Measurements from ENCODE around the gene TMC5. TPM values are rescaled to one million over a fixed set of nuclear protein-coding genes. Genes with fewer than 3 reads are reported as not detected.

TMC5 gene
- total RNA-seq, 1 experiment from 2014 or later, result not detected

DNA sequence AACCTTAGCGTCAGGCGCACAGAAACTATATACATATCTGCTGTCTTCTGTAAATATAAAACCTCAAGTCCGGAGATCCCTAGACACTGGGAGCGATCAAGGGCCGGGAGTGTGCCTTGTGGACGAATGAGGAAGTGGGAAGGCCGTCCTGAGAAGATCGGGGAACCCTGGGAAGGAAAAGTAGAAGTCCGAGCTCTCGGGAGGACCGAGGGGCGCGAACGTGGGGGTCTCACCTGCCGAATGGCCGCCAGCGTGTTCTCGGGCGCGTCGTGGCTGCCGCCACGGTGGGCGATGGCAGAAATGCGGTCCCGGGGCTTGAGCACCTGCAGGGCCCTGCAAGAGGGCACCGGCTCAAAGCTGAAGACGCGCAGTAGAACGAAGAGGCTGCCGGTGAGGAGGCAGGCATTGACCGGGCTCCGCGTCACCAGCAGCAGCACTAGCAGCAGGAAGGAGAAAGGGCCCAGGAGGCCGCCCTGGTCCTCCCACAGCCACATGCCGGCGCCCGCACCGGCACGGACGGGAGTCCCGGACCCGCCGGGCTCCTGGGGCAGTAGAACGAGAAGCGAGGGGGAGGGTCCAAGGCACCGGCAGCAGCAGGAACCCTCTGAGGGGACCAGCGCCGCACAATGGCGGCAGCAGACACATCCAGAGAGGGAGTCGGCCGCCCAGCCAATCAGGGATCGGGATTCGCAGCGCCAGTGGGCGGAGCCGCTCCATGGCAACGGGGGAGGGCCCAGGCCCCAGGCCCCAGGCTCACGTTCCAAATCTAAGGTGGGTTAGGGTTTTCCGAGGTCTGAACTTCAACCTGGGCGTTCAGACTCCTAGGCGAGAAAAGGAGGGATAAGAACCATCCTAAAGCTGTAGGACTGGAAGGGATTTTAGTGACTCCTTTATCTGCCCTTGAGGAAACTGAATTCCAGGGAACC, 104.1 kb downstream of the TMC5 start, which contains the start of gene GDE1:
TSS of gene GDE1 (minus strand) at position 628 of the 926 bp plus-strand sequence. CDS start at position 494, 134 bp downstream.
- Histone ChIP-seq H3K9me3 (replicated peaks) (no peaks in the 10 kb centered on the region), H3K4me3 (peak within 1 kb of the TSS; percentile 72), H3K27me3 (no peaks in the 10 kb centered on the region), H3K36me3 (no peaks in the 10 kb centered on the region), H3K4me1 (no peaks in the 10 kb centered on the region), H3K27ac (no peak within 1 kb of the TSS; the same call in 1 of the 2 replicates)
- DNase-seq, result peak; percentile 89 to 92

GRCh38 chr16:19522397-19522732, 104.7 kb downstream of the TMC5 start:
- Histone ChIP-seq H3K9me3 (replicated peaks) (no peaks in the 10 kb centered on the region), H3K4me3 (peak overlapping the region; percentile 72), H3K27me3 (no peaks in the 10 kb centered on the region), H3K27ac (no peak overlapping the region), H3K4me1 (no peaks in the 10 kb centered on the region), H3K36me3 (no peaks in the 10 kb centered on the region)
- DNase-seq, result no peak

GRCh38 chr16:19522760-19523159, 105.1 kb downstream of the TMC5 start:
- Histone ChIP-seq H3K4me1 (no peaks in the 10 kb centered on the region), H3K27ac (no peak overlapping the region), H3K27me3 (no peaks in the 10 kb centered on the region), H3K9me3 (replicated peaks) (no peaks in the 10 kb centered on the region), H3K36me3 (no peaks in the 10 kb centered on the region), H3K4me3 (no peak overlapping the region)
- no peak for DNase-seq

DNA sequence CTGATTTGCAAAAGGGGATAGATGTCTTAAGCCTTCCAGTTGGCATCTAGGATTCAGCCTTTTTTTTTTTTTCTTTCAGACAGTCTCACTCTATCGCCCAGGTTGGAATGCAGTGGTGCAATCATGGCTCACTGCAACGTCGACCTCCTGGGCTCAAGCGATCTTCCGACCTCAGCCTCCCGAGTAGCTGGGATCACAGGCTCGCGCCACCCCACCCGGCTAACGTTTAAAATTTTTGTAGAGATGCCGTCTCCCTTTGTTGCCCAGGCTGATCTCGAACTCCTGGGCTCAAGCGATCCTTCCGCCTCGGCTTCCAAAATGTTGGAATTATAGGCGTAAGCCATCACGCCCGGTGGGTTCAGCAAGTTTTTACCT, 105.5 kb downstream of the TMC5 start:
- Histone ChIP-seq H3K4me3 (peak overlapping the region; percentile 89), H3K4me1 (no peaks in the 10 kb centered on the region), H3K9me3 (replicated peaks) (no peaks in the 10 kb centered on the region), H3K27me3 (no peaks in the 10 kb centered on the region), H3K27ac (peak overlapping the region; percentile 67; the same call in 1 of the 2 replicates), H3K36me3 (peaks cover 4% of the 10 kb centered on the region)
- DNase-seq, result no peak

DNA sequence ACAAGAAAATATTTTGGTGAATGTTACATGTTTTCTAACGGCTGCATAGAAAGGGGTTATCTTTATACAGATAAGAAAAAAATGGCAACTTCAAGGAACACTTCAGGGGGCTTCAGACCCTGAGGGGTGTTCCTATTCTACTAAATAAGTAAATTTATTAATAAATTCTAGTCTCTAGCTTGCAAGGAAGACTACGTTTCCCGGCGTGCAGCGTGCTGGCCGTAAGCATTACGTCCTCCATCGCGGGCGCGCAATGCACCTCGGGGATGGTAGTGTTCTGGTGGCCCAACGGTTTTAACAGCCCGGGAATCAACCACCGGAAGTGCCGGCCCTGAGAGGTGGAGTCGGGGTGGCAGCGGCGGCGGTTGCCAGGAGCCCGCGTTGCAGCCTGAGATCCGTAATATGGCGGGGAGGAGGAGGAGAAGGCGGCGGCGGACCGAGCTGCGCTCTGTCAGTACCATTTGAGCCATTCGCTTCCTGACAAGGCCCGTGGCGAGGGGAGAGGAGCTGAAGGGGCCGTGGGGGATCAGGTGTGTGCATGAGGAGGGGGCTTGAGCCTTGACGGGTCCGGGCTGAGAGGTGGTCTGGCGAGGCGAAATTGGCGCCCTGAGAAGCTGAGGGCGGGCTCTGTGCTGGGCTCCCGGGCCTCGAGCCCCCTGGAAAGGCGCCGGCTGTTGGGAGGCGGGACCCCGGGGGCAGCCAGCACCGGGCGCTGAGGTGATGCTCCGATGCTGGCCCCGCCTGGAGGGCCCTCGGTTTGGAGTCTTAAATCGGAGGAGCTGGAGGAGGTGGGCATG, 106.1 kb downstream of the TMC5 start, which contains the start of gene CCP110:
TSS of gene CCP110 (plus strand) at position 384 of the 797 bp plus-strand sequence. CDS start 3,940 bp downstream, outside the sequence.
- peak within 1 kb of the TSS; percentile 89 for H3K4me3 ChIP-seq
- peak within 1 kb of the TSS; percentile 67 for H3K27ac ChIP-seq
- H3K36me3 ChIP-seq, result peaks cover 8% of the 10 kb centered on the region

GRCh38 chr16:19524356-19524615, 106.6 kb downstream of the TMC5 start:
- H3K36me3 ChIP-seq, result peaks cover 11% of the 10 kb centered on the region
- peak overlapping the region; percentile 67 for H3K27ac ChIP-seq
- H3K9me3 ChIP-seq (replicated peaks), result no peaks in the 10 kb centered on the region
- peak in 1 of 2 experiments; percentile 18 for DNase-seq
- H3K4me1 ChIP-seq, result no peaks in the 10 kb centered on the region
- H3K27me3 ChIP-seq, result no peaks in the 10 kb centered on the region
- H3K4me3 ChIP-seq, result peak overlapping the region; percentile 89

More for the DNA sequence above, 106.1 kb downstream of the TMC5 start, which contains the start of gene CCP110:
- no peaks in the 10 kb centered on the region for H3K4me1 ChIP-seq
- H3K27me3 ChIP-seq, result no peaks in the 10 kb centered on the region
- DNase-seq, result peak; percentile 95
- H3K9me3 ChIP-seq (replicated peaks), result no peaks in the 10 kb centered on the region

DNA sequence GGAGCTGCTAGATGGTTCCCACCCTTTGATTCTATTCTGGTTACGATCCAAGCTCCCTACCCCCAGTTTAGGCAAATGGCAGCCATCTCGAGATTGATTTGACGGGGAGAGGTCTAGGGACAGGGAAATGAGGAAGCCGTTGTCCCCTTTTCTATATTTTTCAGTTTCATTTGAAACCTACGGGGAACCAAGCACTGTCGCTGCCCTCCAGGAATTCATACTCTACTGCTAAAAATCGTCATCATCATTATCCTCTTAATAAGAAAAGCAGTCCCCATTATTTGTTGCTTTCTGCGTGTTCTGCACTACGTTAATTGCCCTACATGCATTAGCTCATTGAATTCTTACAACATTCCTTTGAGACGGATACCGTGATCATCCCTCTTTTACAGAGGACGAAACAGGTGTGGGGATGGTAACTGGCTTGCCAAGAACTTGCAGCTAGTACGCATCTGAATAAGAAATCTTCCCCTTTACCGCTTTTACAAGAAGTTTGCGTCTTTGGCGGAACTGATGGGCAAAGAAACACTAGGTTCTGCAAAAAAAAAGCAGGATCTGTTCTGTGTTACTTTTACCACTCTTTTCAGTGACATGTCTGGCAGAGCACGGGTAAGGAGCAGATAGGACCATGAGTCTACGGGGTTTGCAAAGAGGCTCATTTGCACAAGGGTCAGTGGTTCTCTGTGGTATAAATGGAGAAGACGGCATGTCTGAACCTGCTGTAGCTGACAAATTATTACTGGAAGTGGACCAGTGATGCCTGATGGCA, 107.1 kb downstream of the TMC5 start:
- peak overlapping the region; percentile 89 for H3K4me3 ChIP-seq
- H3K9me3 ChIP-seq (replicated peaks), result no peaks in the 10 kb centered on the region
- peak overlapping the region; percentile 67 for H3K27ac ChIP-seq
- H3K4me1 ChIP-seq, result no peaks in the 10 kb centered on the region
- peaks cover 11% of the 10 kb centered on the region for H3K36me3 ChIP-seq
- DNase-seq, result peak; percentile 5 to 20
- no peaks in the 10 kb centered on the region for H3K27me3 ChIP-seq

DNA sequence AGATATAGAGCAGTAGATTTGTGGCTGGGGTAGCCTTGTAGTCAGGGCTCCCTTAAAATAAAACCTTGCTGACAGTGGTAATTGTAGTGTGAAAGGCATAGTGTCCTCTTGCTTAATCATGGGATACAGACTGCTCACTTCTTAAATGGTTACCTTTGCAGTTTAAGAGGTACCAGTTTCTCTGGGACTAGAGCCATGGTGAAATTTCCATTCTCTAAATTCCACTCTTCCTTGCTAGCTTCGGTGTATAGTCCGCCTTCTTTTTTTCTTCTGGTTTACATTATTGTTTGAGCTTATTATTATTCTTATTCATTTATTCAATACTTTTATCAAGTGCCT, 107.7 kb downstream of the TMC5 start:
- Histone ChIP-seq H3K36me3 (peaks cover 11% of the 10 kb centered on the region), H3K4me3 (peak overlapping the region; percentile 89), H3K9me3 (replicated peaks) (no peaks in the 10 kb centered on the region), H3K27me3 (no peaks in the 10 kb centered on the region), H3K27ac (no peak overlapping the region; the same call in 1 of the 2 replicates), H3K4me1 (no peaks in the 10 kb centered on the region)
- DNase-seq, result no peak

GRCh38 chr16:19527161-19527560, 109.5 kb downstream of the TMC5 start:
- Histone ChIP-seq H3K27ac (no peak overlapping the region), H3K9me3 (replicated peaks) (no peaks in the 10 kb centered on the region), H3K27me3 (no peaks in the 10 kb centered on the region), H3K4me3 (no peak overlapping the region), H3K4me1 (no peaks in the 10 kb centered on the region), H3K36me3 (peaks cover 17% of the 10 kb centered on the region)
- no peak for DNase-seq

DNA sequence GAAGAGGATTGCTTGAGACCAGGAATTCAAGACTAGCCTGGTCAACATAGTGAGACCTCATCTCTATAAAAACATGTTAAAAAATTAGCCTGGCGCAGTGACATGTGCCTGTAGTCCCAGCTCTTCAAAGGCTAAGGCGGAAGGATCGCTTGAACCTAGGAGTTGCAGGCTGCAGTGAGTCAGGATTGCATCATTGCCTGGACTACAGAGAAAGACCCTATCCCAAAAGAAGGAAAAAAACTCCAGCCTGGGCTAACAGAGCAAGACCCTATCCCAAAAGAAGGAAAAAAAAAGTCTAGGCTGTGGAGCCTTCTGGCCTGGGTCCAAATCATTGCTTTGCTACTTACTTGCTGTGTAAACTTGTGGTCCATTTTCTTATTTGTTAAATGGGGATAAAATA, 111.0 kb downstream of the TMC5 start:
- Histone ChIP-seq H3K27me3 (no peaks in the 10 kb centered on the region), H3K27ac (no peak overlapping the region), H3K36me3 (peaks cover 28% of the 10 kb centered on the region), H3K4me1 (no peaks in the 10 kb centered on the region), H3K4me3 (no peak overlapping the region), H3K9me3 (replicated peaks) (no peaks in the 10 kb centered on the region)
- no peak for DNase-seq

DNA sequence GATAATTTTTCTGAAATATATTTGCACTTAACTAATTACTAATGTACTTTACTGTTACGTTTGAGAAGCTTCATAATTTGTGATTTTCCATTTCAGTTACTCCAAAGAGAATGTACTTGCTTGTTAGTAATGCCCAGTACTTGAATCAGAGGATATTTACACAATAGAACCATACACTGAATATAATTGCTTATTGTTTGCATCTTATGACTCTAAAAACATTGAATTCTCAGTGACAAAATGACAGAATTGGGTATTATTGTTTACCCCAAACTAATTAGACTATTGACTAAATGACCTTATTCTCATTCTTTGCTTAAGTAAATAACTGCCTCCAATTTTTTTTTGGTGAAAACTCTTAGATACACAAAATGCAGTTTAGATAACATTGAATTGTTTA, 114.9 kb downstream of the TMC5 start:
- no peaks in the 10 kb centered on the region for H3K9me3 ChIP-seq (replicated peaks)
- H3K4me1 ChIP-seq, result no peaks in the 10 kb centered on the region
- H3K27me3 ChIP-seq, result no peaks in the 10 kb centered on the region
- no peak for DNase-seq
- H3K4me3 ChIP-seq, result no peak overlapping the region
- H3K36me3 ChIP-seq, result peaks cover 50% of the 10 kb centered on the region
- no peak overlapping the region for H3K27ac ChIP-seq

GRCh38 chr16:19540241-19540970, 122.7 kb downstream of the TMC5 start:
- DNase-seq, result no peak
- Histone ChIP-seq H3K36me3 (peaks cover 63% of the 10 kb centered on the region), H3K27me3 (no peaks in the 10 kb centered on the region), H3K4me3 (no peak overlapping the region), H3K4me1 (no peaks in the 10 kb centered on the region), H3K9me3 (replicated peaks) (no peaks in the 10 kb centered on the region), H3K27ac (no peak overlapping the region)

DNA sequence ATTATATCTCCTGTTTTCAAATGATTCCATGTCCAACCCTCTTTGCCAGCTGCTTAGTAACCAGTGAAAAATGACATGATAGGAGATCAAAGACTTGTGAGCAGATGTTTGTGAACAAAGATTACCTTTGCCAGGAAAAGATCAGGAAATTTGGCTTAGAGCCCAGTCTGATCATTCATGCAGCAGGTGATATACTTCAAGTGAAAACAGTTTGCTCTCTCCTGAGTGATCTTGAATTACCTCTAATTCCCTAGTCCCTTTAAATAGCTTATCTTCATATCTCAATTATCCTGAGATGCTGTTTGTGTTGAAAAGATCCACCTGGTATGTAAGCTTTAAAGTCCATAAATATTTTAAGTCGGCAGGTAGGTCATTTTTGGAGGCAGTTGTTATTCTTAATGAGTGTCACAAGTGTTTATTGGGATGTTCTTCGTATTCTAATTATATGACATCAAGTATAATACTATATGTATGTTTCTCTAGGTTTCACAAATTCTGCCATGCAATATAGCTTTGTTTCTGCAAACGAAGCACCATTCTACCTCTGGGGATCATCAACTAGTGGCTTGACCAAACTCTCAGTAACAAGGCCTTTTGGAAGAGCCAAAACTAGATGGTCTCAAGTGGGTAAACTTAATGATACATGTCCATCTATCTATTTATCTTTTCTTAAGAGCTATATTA, 124.6 kb downstream of the TMC5 start:
- Histone ChIP-seq H3K36me3 (peaks cover 65% of the 10 kb centered on the region), H3K27ac (no peak overlapping the region), H3K9me3 (replicated peaks) (no peaks in the 10 kb centered on the region)

More for the DNA sequence above, 124.6 kb downstream of the TMC5 start:
- DNase-seq, result peak in 1 of 2 experiments; percentile 26
- Histone ChIP-seq H3K4me1 (no peaks in the 10 kb centered on the region), H3K4me3 (no peak overlapping the region), H3K27me3 (no peaks in the 10 kb centered on the region)
